ENCODE measurements around the gene MYH2. TPM values are rescaled to one million over a fixed set of nuclear protein-coding genes. Genes with fewer than 3 reads are reported as not detected.

MYH2 gene
- total and polyA plus RNA-seq, 2 donors (not counting 3 experiments of a cell fraction or from before 2014, with no cell fraction given), result not detected

GRCh38 chr17:10598621-10599020, 49.2 kb upstream of the MYH2 start:
- FAIRE-seq (no peak), DNase-seq (ENCODE audit: low read depth, low spot score) (no peak)
- ChIA-PET CTCF (interaction anchor here (1.3 kb wide), 1 partner anchor 16 kb away, joined by 6 read pairs; no protein-coding TSS in a partner anchor), POLR2A (no interaction called here)
- no peak overlapping the region for H3K9ac ChIP-seq (replicated peaks; ENCODE audit: extremely low read depth, insufficient read depth, low read length)
- dilution Hi-C loops (cut with MboI; ENCODE audit: extremely low pct_ligation_motif_present, low sequenced_read_pairs), result no loop called here
- no peak for TF ChIP-seq FOS (IDR thresholded peaks at IDR 0.05; ENCODE audit: borderline replicate concordance, insufficient read depth, low read length)
- no peak for TF ChIP-seq EZH2 (IDR thresholded peaks at IDR 0.05; ENCODE audit: borderline replicate concordance, low read depth, low read length, severe bottlenecking)
- TF ChIP-seq GATA2 (IDR thresholded peaks at IDR 0.05; ENCODE audit: insufficient read depth, insufficient read length, low read depth, low read length), result no peak
- no peak for TF ChIP-seq MAX (IDR thresholded peaks at IDR 0.05; ENCODE audit: insufficient read depth, insufficient read length)
- TF ChIP-seq POLR2A (IDR thresholded peaks at IDR 0.05; ENCODE audit: low read depth, low read length), result no peak
- TF ChIP-seq JUN (IDR thresholded peaks at IDR 0.05; ENCODE audit: borderline replicate concordance, insufficient read depth, insufficient read length, low read depth), result no peak
- TF ChIP-seq POLR2AphosphoS5 (IDR thresholded peaks at IDR 0.05; ENCODE audit: insufficient read depth, low read depth, low read length), result no peak
- no peak for TF ChIP-seq MYC (IDR thresholded peaks at IDR 0.05; ENCODE audit: low read depth, low read length)
- TF ChIP-seq, protein P1, sequence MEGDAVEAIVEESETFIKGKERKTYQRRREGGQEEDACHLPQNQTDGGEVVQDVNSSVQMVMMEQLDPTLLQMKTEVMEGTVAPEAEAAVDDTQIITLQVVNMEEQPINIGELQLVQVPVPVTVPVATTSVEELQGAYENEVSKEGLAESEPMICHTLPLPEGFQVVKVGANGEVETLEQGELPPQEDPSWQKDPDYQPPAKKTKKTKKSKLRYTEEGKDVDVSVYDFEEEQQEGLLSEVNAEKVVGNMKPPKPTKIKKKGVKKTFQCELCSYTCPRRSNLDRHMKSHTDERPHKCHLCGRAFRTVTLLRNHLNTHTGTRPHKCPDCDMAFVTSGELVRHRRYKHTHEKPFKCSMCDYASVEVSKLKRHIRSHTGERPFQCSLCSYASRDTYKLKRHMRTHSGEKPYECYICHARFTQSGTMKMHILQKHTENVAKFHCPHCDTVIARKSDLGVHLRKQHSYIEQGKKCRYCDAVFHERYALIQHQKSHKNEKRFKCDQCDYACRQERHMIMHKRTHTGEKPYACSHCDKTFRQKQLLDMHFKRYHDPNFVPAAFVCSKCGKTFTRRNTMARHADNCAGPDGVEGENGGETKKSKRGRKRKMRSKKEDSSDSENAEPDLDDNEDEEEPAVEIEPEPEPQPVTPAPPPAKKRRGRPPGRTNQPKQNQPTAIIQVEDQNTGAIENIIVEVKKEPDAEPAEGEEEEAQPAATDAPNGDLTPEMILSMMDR (IDR thresholded peaks at IDR 0.05; ENCODE audit: extremely low read depth in 1 of 2, insufficient read depth in 1 of 2, low read depth in 1 of 2, low read length in 2 of 2), result no peak
- no TSS peak for BruUV-seq (replicated peaks)
- H3K4me1 ChIP-seq (ENCODE audit: control insufficient read depth, extremely low read depth, insufficient read depth, low read length), result no peaks in the 10 kb centered on the region
- no peak overlapping the region for H2AFZ ChIP-seq (ENCODE audit: low read depth, low read length)
- no peaks in the 10 kb centered on the region for H3K9me3 ChIP-seq (replicated peaks; ENCODE audit: control insufficient read depth, insufficient read depth, low read length)
- H3K27me3 ChIP-seq (ENCODE audit: control insufficient read depth in 2 of 2, insufficient read depth in 2 of 2, low read length in 2 of 2), result no peaks in the 10 kb centered on the region
- intact Hi-C loops (cut with micrococcal nuclease), result no loop called here
- H3K4me3 ChIP-seq (replicated peaks in 1 of 3; ENCODE audit: insufficient read depth in 1 of 3, low read depth in 1 of 3, low read length in 3 of 3), result no peak overlapping the region
- H3K79me2 ChIP-seq (ENCODE audit: control insufficient read depth, insufficient read depth, low read length), result no peaks in the 10 kb centered on the region
- no peaks in the 10 kb centered on the region for H3K36me3 ChIP-seq (ENCODE audit: control insufficient read depth in 2 of 2, extremely low read depth in 1 of 2, insufficient read depth in 2 of 2, low read length in 2 of 2)
- no peak overlapping the region for H3K27ac ChIP-seq (ENCODE audit: insufficient read depth, low read depth, low read length)
- H3K4me2 ChIP-seq (ENCODE audit: insufficient read depth, low read length), result no peak overlapping the region
- H3K9me1 ChIP-seq (replicated peaks; ENCODE audit: control insufficient read depth, extremely low read depth, insufficient read depth, low read length), result no peaks in the 10 kb centered on the region
- no peaks in the 10 kb centered on the region for H4K20me1 ChIP-seq (replicated peaks; ENCODE audit: control insufficient read depth, extremely low read depth, insufficient read depth, low read length)
